Spinal cord (tissue), 10 donors: ENCODE measurements around the gene ALDH1L1. TPM values are rescaled to one million over a fixed set of nuclear protein-coding genes. Genes with fewer than 3 reads are reported as not detected.

ENCODE experiments used
- DNase-seq, 6 donors: peaks; one replicate each; pipeline versions ENCODE4 v3.0.0 to v3.0.0-alpha.2; 2013 to 2015; ENCODE audit warnings: low spot score in 6 of 6, low read depth in 4 of 6
- H3K27ac ChIP-seq: one replicate; pipeline ENCODE4 v1.5.1; 2013; ENCODE audit warnings: low read depth, low read length, control low read depth
- H3K27me3 ChIP-seq: one replicate; pipeline ENCODE4 v1.6.1; 2013; ENCODE audit warnings: low read length; ENCODE audit not compliant: control insufficient read depth, insufficient read depth
- H3K36me3 ChIP-seq: one replicate; pipeline ENCODE4 v1.6.1; 2013; ENCODE audit warnings: low read length; ENCODE audit not compliant: control insufficient read depth, insufficient read depth
- H3K4me1 ChIP-seq: one replicate; pipeline ENCODE4 v1.6.1; 2013; ENCODE audit warnings: low read length; ENCODE audit not compliant: control insufficient read depth, insufficient read depth
- H3K4me3 ChIP-seq: one replicate; pipeline ENCODE4 v1.5.1; 2013; ENCODE audit warnings: low read depth, low read length, control low read depth
- H3K9me3 ChIP-seq: one replicate; pipeline ENCODE4 v1.6.1; 2013; ENCODE audit warnings: low read length; ENCODE audit not compliant: control insufficient read depth, insufficient read depth
- WGBS: methylation state at CpG from one replicate; pipeline ENCODE4 v1.1.5; 2013; ENCODE audit warnings: missing lambda C conversion rate; ENCODE audit not compliant: insufficient coverage; 5-methylcytosine and 5-hydroxymethylcytosine counted together
- polyA plus RNA-seq, 2 donors: library from polyadenylated mRNA; unstranded; fragments of 120-200 nt; gene quantifications; one replicate each; pipeline ENCODE4 v1.2.1, GENCODE V29; 2013; ENCODE audit not compliant: insufficient read length in 2 of 2
- total RNA-seq, 2 donors: library from RNA; depleted of rRNA in 1 of 2; stranded (reverse); fragments of 120-200 nt in 1 of 2; fragments of >200 nt in 1 of 2; gene quantifications; one replicate each; pipeline versions ENCODE4 v1.2.3 to v1.2.4, GENCODE V29; 2013 to 2014
- donor health status: healthy.

ALDH1L1 gene
- total and polyA plus RNA-seq, 4 donors = 19.9 to 75.2 (median 46.0) TPM

- no peaks in the 10 kb centered on the region for H3K9me3 ChIP-seq
- peaks cover 34% of the 10 kb centered on the region for H3K4me1 ChIP-seq
- H3K27me3 ChIP-seq = no peaks in the 10 kb centered on the region
- H3K4me3 ChIP-seq = no peak overlapping the region
- DNase-seq = no peak
- H3K27ac ChIP-seq = no peak overlapping the region
- 86% methylated on average over 7 of the region's 7 CpGs for WGBS
- peaks cover 67% of the 10 kb centered on the region for H3K36me3 ChIP-seq
Observed at GRCh38 chr3:126104028-126104635, 76.3 kb downstream of the ALDH1L1 start.

DNA sequence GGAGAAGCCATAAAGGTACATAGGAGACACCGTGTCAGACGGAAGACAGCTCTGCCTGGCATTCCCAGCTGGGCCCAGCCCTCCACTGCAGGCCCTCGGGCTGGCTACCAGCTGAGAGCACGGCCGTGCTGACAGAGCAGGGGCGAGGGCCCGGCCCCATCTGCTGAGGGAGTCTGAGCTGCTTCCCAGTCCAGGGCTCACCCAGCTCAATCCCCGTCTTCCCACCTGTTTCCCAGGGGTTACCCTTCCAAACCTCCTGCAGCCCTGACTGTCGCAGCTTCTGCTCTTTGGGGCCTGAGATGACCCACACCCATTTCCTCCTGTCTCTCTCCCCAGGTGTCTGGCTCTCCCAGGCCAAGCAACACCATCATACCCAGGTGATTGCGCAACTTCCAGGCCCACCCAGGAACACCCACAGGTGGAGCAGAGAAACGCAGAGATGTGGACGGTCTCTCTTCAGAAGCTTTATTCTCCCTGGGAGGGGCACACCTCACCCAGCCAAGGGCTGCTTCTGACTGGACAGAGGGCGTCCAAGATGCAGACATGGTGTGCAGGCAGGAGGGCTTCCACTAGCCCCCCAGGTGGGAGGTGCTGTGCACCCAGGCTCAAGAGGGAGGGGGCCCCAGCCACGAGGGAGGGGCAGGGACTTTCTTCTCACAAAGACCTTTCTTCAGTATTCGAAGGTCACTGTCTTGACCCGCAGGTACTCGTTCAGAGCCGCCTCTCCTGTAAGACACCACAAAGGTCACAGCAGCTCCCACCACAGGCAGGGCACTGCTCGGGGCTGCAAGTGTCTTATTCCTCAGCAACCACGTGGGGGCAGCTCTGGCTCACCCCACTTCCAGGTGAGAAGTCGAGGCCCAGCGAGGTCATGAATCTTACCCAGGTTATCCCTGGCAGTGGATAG, 77.0 kb downstream of the ALDH1L1 start:
- H3K4me1 ChIP-seq = peaks cover 39% of the 10 kb centered on the region
- peaks cover 59% of the 10 kb centered on the region for H3K36me3 ChIP-seq
- H3K27me3 ChIP-seq = no peaks in the 10 kb centered on the region
- no peak overlapping the region for H3K4me3 ChIP-seq
- H3K27ac ChIP-seq = peak overlapping the region; percentile 42
- DNase-seq = no peak
- WGBS = 65% methylated on average over 20 of the region's 22 CpGs
- no peaks in the 10 kb centered on the region for H3K9me3 ChIP-seq

GRCh38 chr3:126102530-126102951, 77.8 kb downstream of the ALDH1L1 start:
- Histone ChIP-seq H3K4me3 (no peak overlapping the region), H3K4me1 (peaks cover 39% of the 10 kb centered on the region), H3K9me3 (no peaks in the 10 kb centered on the region), H3K36me3 (peaks cover 54% of the 10 kb centered on the region), H3K27me3 (no peaks in the 10 kb centered on the region), H3K27ac (peak overlapping the region; percentile 42)
- WGBS = 36% methylated on average over 5 of the region's 5 CpGs
- peak in 3 of 6 donors; percentile 45 to 79 (median 74) for DNase-seq

GRCh38 chr3:126102011-126102410, 78.4 kb downstream of the ALDH1L1 start:
- H3K4me3 ChIP-seq = no peak overlapping the region
- H3K27ac ChIP-seq = peak overlapping the region; percentile 42
- no peaks in the 10 kb centered on the region for H3K27me3 ChIP-seq
- no peaks in the 10 kb centered on the region for H3K9me3 ChIP-seq
- H3K36me3 ChIP-seq = peaks cover 49% of the 10 kb centered on the region
- WGBS = 72% methylated on average over 6 of the region's 8 CpGs
- H3K4me1 ChIP-seq = peaks cover 39% of the 10 kb centered on the region
- no peak for DNase-seq

DNA sequence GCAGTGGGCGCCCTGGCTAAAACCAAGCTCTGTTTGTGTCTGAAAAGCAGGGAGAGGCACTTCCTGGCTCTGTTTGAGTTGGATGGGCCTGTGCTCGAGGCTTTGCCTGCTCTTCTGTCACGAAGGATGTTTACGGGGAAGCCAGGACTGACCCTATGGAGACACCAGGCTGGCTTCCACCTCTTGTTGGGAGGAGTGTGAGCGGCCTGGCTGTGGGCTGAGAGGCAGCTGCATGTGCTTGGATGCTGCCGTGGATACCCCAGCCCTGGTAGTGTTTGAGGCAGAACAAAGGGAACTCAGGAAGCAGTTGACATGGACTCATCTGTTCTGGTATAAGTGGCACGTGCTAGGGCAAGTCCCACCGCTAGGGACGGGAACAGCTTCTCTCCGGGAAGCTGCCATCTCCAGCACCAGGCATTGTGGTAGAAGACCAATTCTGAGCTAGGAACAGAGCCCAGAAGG, 78.8 kb downstream of the ALDH1L1 start:
- peak overlapping the region; percentile 37 for H3K27ac ChIP-seq
- DNase-seq = no peak

GRCh38 chr3:126100634-126101301, 79.6 kb downstream of the ALDH1L1 start:
- H3K27ac ChIP-seq = no peak overlapping the region

More for the DNA sequence above, 78.8 kb downstream of the ALDH1L1 start:
- H3K4me1 ChIP-seq = peaks cover 39% of the 10 kb centered on the region
- 67% methylated on average over 10 of the region's 10 CpGs for WGBS
- H3K4me3 ChIP-seq = no peak overlapping the region
- H3K9me3 ChIP-seq = no peaks in the 10 kb centered on the region
- H3K36me3 ChIP-seq = peaks cover 45% of the 10 kb centered on the region
- H3K27me3 ChIP-seq = no peaks in the 10 kb centered on the region

GRCh38 chr3:126100269-126100633, 80.1 kb downstream of the ALDH1L1 start:
- Histone ChIP-seq H3K9me3 (no peaks in the 10 kb centered on the region), H3K4me1 (peaks cover 39% of the 10 kb centered on the region), H3K27me3 (no peaks in the 10 kb centered on the region), H3K27ac (no peak overlapping the region), H3K36me3 (peaks cover 36% of the 10 kb centered on the region), H3K4me3 (no peak overlapping the region)
- no peak for DNase-seq
- 100% methylated on average over 1 of the region's 4 CpGs for WGBS

More at GRCh38 chr3:126100634-126101301, 79.6 kb downstream of the ALDH1L1 start:
- DNase-seq = peak in 1 of 6 donors; percentile 70
- Histone ChIP-seq H3K9me3 (no peaks in the 10 kb centered on the region), H3K4me3 (no peak overlapping the region), H3K4me1 (peaks cover 39% of the 10 kb centered on the region), H3K27me3 (no peaks in the 10 kb centered on the region), H3K36me3 (peaks cover 39% of the 10 kb centered on the region)
- 74% methylated on average over 18 of the region's 18 CpGs for WGBS

DNA sequence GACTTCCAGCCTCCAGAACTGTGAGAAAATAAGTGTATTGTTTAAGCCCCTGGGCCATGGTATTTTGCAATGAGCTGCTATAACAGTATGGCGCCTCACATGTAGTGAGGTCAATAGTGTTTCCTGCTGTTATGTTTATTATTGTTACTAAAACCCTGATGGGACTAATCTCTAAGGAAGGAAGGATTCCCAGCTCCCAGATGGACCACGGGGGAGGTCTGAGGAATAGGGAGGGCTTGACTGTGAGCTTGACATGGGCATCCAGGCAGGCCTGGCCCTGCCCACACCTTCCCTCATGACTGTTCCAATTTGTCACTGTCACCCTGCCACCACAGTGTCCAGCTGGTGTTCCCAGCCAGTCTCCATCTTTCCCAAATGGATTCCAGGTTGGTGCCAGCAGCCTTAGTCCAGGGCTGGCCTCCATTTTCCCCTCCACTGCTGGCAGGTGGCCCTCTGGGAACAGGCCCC, 82.0 kb downstream of the ALDH1L1 start:
- no peak for DNase-seq
- 61% methylated on average over 2 of the region's 2 CpGs for WGBS
- Histone ChIP-seq H3K36me3 (peaks cover 18% of the 10 kb centered on the region), H3K27ac (no peak overlapping the region), H3K9me3 (no peaks in the 10 kb centered on the region), H3K27me3 (no peaks in the 10 kb centered on the region), H3K4me1 (peaks cover 37% of the 10 kb centered on the region), H3K4me3 (no peak overlapping the region)

GRCh38 chr3:126097801-126098200, 82.6 kb downstream of the ALDH1L1 start:
- no peak overlapping the region for H3K27ac ChIP-seq
- peaks cover 31% of the 10 kb centered on the region for H3K4me1 ChIP-seq
- H3K9me3 ChIP-seq = no peaks in the 10 kb centered on the region
- no peaks in the 10 kb centered on the region for H3K27me3 ChIP-seq
- H3K36me3 ChIP-seq = peaks cover 11% of the 10 kb centered on the region
- H3K4me3 ChIP-seq = no peak overlapping the region
- DNase-seq = no peak
